GM19397 (cell line): ENCODE measurements around the gene ISL2.

ENCODE experiments used
- ATAC-seq: cut with Tn5 transposase; IDR thresholded peaks from one replicate; pipeline ENCODE4 v1.9.1; 2021; ENCODE audit warnings: mild to moderate bottlenecking, moderate library complexity; ENCODE audit not compliant: unreplicated experiment

The ISL2 gene

GRCh38 chr15:76327191-76328105, 9.1 kb upstream of the ISL2 start:
- no peak for ATAC-seq

GRCh38 chr15:76328106-76328696, 8.4 kb upstream of the ISL2 start:
- no peak for ATAC-seq

GRCh38 chr15:76328958-76329357, 7.6 kb upstream of the ISL2 start:
- no peak for ATAC-seq

GRCh38 chr15:76330080-76330680, 6.4 kb upstream of the ISL2 start:
- ATAC-seq = no peak

- ATAC-seq = no peak
Measured at GRCh38 chr15:76332796-76333195, 3.8 kb upstream of the ISL2 start.

GRCh38 chr15:76333309-76333708, 3.3 kb upstream of the ISL2 start:
- no peak for ATAC-seq

GRCh38 chr15:76333720-76334437, 2.7 kb upstream of the ISL2 start:
- ATAC-seq = no peak

- no peak for ATAC-seq
Measured at GRCh38 chr15:76334438-76335306, 1.9 kb upstream of the ISL2 start.

GRCh38 chr15:76335307-76336253, 993 bp upstream of the ISL2 start:
- ATAC-seq = no peak

GRCh38 chr15:76337059-76337695, 604 bp downstream of the ISL2 start:
- no peak for ATAC-seq

- ATAC-seq = no peak
Measured at GRCh38 chr15:76337696-76338485, 1.3 kb downstream of the ISL2 start.

- ATAC-seq = no peak
Measured at GRCh38 chr15:76338486-76339304, 2.1 kb downstream of the ISL2 start.

- ATAC-seq = no peak
Measured at GRCh38 chr15:76339305-76340197, 3.0 kb downstream of the ISL2 start.

- no peak for ATAC-seq
Measured at GRCh38 chr15:76340198-76340802, 3.7 kb downstream of the ISL2 start.

GRCh38 chr15:76340803-76341365, 4.3 kb downstream of the ISL2 start:
- ATAC-seq = no peak
